GM21737 (cell line): ENCODE data around the gene HHLA2.
A peak's percentile ranks its signal among the peaks of the same experiment; 100 is the strongest.
"Not testable (repeated sequence)": the region's sequence is repeated elsewhere in the genome, so short reads cannot be mapped to it uniquely, and the experiment has no call there.

Experiments used
- ATAC-seq: cut with Tn5 transposase; IDR thresholded peaks from one replicate; pipeline ENCODE4 v1.9.1; 2021; ENCODE audit warnings: mild to moderate bottlenecking, moderate library complexity; ENCODE audit not compliant: unreplicated experiment

The HHLA2 gene

DNA sequence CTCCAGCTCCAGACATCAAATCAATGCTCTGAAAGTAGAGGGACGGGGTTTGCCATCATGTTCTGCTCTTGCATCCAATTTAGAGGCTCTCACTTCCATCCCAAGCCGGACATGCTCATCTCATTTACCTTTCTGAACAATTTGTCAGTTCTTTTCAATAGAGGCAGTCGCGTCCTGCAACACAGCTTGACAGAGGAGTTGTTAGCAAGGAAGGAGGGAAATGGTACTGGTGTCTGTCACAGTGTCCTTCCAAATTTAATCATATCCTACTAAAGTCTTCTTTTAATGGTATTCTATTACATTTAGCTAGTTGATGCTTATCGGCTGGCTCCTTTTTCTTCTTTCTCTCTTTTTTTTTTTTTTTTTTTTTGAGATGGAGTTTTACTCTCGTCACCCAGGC lies 45.6 kb downstream of the HHLA2 start:
- ATAC-seq, result no peak

DNA sequence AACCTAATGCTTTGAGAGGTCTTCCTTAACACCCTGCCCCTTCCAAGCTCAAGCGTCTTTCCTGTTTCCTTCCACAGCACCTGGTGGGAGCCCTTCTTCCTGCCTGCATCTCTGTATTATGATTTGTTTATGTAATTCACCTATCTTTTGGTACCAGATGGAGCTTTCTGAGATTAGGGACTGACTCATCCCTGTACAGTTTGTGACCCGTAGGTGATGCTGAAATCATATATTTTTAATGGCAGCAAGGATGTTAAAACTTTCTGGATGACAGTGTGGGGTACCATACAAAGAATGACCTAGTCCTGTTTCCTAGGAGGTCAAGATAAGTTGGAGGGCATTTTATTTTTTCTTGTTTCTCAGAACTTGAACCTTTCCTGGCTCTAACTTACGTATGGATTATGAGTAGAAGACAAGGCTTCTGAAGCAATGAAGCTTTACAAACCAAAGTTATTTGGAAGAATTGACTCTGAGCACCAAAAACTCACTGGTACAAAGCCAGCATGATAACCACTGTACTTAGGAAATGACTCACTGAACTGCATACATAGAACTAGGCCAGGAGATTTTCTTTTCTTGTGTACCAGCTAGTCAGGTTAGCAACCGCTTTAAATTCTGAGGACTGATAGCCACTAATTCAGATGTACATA lies 46.6 kb downstream of the HHLA2 start:
- ATAC-seq, result peak; percentile 64

DNA sequence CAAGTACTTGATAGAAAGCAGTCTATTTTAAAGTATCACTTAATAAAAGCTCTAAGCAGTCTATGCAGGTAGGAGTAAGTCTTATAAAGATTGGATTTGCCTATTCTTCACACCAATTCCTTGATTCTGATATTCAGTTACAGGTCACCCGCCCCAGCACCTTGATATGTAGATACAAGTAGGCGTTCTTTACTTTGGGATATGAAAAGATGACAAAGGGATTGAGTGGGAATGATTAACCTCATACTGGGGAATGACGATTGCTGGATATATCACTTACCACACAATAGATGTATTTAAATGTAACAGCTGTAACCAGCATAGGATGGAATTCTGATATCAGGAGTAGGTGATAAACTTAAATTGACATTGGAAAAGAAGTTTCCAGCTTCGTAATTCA lies 47.1 kb downstream of the HHLA2 start:
- no peak for ATAC-seq

DNA sequence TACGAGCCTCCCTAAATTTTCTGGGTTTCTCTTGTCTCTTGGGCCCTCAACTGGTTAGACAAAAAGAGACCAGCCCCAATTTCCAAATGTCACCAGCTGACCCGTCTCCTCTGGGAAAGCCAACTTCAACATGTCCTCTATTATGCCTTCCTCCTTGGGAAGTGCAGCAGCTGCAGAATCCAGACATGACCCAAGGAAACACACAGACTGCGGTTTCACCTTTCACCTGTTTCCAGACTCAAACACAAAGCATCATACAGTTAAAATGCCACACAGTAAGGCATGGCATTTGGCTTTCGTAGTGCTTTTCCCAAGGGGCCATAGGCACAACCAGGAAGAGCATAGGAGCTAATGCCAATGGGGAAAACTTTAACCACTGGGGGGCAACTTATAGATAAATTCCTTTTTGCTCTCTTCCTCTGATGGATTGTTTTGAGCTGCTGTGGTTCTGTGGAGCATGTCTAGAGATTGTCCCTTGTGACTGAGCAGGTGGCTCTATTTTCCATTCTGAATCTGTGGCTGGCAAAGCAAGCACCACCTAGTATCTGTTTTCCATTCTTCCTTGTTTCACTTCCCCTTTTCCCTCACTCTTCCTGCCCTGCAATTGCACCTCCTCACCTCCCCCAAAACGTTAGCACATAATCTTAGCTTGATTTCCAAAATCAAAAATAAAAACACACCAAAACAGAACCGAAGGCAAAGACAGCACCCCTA lies 49.3 kb downstream of the HHLA2 start:
- ATAC-seq, result no peak

DNA sequence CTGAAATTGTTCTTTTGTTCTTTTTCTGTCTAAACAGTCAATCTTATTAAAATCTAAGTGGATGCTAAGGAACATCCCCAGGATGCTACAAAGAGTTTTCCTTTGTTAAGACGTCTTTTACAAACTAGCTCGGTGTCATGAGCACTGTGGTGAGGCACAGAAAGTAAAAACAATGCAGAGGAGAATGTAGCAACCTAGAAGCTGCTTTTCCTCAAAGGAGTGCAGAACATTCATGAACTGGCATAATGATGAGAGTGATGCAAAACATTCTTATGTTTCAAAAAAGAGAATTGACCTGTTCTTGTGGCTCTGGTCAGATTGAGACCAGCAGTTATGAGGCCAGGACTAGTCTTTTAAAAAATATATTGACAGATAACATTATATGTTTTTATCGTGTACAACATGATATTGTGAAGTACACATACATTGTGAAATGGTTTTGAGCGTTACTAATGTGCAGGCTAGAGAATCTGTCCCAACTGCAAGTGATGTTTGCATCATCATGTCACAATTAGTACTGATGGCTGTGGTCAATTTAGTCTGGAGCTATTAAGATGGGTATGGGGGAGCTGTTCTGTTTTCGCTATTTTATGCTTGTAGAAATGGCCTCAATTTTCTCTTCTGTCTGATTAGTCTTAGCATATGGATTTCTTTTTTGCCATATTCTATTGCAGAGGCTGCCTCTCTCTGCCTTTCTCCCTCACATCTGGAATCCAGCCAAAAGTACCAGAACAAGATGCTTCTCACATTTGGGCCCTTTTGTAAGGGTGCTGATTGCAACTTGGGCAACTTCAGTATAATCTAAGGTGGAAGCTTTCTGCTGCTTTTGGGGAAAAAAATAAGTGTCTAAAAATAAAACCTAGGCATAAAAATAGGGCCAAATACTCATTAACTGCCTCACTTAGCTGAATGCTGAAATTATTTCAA lies 50.2 kb downstream of the HHLA2 start:
- ATAC-seq, result no peak

DNA sequence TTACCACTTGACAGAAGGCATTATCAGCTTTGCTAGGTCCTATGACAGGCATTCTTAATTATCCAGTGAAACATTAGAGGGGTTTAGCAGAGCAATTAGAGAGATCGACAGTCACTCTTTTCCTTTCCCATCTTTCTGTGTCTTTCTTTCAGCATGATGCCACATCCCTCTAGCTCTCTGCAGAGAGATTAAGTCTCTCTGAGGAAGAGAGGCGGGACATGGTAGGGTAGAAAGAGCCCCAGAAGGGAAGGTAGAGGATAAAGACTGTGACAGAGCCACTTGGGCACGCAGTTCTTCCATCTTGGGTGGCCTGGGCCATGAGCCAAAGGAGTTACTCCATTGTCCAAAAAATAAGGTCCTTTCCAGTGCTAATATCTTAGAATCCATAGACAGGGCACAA lies 55.8 kb downstream of the HHLA2 start:
- no peak for ATAC-seq

DNA sequence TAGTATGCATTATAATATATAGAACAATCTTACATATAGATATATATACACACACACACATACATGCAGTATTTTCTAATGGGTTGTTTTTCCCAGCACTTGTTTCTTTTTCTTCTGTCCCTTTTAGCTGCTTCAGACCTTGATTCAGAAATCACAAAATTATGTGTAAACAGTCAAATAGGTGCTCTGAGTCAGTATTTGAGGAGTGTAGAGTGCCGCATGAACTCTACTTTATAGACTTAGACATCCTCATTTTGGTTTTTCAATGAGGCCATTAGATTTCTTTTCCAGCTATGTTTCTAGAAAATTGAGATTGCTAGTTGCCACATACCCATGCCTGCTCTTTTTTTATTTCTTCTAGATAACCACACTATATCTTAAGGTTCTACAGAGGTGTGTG lies 58.2 kb downstream of the HHLA2 start:
- no peak for ATAC-seq

DNA sequence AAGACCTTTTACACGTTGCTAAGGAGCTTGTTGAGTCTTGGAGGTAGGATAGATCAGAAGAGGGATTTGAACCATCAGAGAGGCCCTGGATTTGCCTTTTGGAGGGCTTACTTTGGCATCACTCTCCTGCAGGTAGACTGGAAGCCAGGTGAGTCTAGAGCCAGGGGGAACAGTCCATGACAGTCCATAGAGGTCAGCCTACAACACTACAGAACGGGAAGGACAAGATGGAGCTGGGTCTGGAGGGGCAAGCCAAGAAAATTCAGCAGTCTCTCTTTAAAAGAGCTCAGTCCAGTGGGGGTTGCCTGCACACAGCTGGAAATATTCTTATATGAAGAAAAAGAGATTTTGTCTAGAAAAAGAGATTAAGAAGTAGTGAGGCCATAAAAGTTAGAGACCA lies 60.7 kb downstream of the HHLA2 start:
- ATAC-seq, result no peak

DNA sequence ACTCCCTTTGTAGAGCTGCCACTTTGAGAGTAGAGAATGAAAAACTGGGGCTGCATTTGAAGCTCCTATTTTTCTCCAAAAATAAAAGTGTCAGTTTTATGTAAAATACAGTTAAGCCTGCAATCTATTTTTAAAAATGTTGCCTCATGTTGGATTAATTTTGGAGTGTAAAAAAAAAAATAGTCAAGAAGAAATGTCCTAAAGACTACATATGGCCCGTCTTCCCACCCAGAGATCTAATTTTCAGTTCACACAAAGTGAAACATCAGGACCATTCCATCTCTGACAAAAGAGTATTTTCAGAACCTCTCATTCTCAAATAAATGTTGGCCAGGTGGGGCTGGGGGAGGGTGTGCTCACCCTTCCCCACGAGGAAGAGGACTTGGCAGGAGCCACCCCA lies 62.7 kb downstream of the HHLA2 start:
- no peak for ATAC-seq

DNA sequence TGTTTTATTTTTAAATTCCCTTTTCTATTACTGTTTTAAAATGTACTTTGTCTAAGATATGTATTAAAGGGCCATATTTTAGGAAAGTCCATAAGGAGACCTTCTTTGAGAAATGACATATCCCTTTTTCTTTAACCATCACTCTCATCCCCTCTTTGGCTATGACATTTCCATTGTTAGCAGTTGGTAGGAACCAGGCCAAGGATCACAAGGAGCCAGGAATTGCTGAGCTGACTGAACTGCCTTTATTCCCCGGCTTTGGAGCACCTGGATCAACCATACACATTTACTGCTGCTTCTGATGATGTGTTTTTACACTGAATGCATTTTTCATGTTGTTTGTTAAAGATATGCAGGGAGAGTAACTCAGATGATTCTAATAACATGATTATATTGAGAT lies 79.7 kb downstream of the HHLA2 start:
- ATAC-seq, result no peak

DNA sequence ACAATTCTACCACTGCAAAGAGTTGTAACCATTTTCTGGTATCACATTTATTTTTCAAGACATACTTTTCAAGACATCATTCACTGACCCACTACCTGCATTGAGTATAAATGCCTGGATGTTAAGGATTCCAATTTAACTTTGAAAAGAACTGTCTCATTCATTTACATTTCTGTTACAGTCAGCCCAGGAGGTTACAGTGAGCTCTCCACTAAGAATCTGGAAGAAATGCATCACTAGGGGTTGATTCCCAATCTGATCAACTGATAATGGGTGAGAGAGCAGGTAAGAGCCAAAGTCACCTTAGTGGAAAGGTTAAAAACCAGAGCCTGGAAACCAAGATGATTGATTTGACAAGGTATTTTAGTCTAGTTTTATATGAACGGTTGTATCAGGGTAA lies 81.0 kb downstream of the HHLA2 start:
- ATAC-seq, result no peak

DNA sequence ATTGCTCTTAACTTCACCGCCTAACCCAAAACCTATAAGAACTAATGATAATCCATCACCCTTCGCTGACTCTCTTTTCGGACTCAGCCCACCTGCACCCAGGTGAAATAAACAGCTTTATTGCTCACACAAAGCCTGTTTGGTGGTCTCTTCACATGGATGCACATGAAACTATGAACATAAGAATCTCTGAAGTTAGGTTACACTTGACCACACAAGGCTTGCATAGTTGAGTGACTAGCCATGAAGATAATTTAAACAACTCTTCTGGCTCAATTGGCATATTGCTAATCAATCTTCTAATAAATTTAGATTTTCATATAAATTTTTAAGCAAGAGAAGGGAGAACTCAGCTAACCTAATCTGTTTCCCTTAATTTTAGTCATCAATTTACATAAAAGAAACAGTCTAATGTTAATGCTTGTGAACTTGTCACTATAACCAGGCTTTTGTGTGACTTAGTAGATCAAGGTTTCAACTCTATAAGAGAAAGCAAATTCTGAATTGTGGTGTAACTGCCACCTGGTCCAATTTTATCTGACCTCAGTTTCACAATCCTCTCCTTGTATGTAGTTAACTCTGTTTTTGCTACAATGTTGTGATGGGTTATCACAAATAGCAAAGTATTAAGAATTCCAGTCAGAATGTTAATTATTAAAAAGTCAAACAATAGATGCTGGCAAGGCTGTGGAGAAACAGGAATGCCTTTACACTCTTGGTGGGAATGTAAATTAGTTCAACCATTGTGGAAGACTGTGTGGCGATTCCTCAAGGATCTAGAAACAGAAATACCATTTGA lies 82.0 kb downstream of the HHLA2 start:
- ATAC-seq, result no peak

DNA sequence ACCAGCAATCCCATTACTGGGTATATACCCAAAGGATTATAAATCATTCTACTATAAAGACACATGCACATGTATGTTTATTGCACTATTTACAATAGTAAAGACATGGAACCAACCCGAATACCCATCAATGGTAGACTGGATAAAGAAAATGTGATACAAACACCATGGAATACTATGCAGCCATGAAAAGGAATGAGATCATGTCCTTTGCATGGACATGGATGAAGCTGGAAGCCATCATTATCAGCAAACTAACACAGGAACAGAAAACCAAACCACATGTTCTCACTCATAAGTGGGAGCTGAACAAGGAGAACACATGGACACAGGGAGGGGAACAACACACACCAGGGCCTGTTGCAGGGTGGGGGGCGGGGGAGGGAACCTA lies 82.6 kb downstream of the HHLA2 start:
- not testable (repeated sequence) for ATAC-seq

DNA sequence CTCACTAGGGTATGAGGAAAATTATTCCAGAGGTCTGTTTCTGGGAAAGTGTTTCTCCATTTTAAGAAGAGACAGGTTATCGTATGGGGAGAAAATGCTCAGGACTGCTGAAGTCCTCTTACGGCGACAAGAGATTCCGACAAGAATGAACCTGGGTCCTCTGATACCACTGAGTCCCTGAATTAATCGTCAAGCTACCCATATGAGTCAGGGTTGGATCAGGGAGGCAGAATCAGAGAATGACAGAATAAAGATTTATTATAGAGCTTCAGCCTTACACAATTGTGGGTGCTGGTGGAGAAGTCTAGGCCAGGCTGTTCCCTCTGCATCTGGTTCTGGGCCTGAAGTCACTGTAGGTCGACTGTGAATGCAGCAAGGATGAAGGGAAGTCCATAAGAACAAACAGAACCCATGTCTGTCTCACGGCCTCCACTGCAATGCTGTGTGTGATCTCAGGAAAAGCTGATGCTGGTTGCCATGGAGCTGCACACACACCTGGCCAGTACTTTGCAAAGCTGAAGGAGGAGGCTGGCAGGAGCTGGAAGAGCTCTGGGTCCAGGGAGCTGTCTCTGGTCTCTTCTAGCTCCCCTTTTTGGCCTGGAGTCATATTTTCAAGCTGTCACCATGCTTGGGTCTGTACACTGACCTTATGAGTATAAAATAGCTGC lies 83.9 kb downstream of the HHLA2 start:
- no peak for ATAC-seq

DNA sequence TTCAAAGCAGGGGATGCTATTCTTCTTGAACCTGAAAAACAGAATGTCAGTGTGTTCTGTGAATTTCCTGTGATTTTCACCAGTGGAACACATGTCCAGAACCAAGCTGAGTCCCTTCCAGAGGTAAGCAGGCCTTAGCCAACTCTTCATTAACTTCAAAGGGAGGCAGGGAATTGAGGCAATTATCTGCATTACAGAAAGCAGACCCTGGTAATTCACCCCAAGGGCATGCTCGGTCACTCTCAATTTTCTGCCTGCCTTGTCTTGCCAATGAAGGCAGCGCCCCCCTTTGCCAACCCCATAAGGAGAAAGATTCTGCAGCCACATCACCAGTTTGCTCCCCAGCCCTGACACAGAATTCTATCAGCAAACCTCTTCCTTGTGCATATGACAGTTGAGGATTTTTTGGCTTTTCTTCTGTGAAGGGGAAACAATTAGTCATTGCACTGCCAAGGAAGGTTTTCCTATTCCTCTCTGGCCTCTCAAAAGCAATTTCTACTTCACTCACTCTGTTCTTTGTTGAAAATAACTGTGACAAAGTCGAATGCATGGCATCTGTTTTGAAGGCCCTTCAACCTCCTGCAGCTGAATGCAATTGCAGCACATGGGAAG lies 85.3 kb downstream of the HHLA2 start:
- no peak for ATAC-seq

DNA sequence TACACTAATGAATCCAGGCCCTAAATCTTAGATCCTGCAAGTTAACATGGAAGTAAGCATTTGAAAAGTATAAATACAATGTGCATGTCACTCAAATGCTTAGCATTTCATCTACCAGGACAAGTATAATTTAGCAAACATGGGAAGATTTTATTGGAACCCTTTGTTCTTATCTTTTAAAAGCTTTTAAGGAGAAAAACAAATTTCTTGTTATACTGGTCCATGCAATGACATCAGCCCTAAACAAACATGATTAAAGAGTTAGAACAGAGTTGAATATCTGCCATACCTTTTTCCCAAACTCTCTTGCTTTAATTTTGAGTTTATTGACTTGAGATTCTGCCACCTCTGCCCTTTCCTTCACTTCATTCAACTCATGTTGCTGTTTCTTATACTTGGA lies 87.0 kb downstream of the HHLA2 start:
- no peak for ATAC-seq

DNA sequence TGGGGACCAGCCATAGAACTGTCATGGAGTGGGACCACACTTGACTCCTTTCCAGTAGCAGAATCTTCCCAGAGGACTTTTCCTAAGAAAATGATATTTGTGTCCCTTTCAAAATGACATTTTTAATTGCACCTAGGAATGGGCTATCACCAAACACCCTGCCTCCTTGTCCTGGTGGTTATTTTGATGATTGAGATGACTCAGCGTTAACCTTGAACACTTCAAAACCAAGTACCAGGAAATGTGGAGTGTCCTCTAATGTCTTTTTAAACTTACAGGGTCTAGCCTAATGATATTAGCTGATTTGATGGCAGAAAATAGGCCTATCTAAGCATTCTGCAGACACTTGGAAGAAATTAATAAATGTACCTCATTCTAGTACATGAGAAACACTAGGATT lies 90.7 kb downstream of the HHLA2 start:
- ATAC-seq, result no peak

DNA sequence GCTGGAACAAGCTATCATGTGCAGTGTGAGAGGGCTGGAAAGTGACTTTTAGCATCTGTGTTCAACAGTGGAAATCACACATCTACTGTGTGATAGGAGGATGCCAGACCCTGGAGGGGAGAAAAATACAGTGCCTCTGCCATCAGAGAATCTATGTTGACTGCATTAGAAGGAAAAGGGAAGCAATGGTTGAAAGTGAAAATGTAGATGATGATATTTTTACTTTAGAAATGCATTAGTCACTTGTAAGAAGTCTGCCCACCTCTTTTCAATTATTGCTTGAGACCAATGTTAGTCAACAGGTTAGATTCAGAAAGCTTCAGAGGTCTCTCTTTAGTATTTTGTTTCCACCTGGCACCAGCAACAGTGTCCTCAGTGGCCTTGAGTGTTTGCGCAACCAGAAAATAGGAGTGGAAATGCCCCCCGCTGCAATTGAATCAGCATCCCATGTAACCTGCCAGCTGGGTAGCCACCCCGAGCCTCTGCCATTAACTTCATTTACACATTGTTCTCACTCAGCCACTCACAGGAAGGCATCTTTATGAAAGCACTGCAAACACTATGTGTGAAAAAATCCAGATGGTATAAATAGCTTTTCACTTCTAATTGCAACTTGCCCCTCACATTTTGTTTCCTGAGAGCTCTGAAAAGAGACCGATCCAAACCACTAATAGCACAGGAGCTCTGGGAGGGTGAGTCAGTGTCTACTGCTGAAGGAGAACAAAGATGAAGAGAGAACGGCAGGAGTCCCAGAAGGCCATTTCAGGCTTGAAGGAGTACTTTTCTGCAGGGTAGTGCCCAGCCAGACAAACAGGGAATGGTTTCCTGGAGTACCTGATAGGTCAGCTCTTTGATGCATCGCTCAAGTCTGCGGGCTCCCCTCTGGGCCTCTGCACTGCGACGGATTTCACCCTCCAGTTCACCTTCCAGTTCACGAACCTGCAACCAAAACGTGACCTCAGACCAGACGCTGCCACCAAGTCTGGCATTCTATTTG lies 92.1 kb downstream of the HHLA2 start:
- ATAC-seq, result peak; percentile 70

DNA sequence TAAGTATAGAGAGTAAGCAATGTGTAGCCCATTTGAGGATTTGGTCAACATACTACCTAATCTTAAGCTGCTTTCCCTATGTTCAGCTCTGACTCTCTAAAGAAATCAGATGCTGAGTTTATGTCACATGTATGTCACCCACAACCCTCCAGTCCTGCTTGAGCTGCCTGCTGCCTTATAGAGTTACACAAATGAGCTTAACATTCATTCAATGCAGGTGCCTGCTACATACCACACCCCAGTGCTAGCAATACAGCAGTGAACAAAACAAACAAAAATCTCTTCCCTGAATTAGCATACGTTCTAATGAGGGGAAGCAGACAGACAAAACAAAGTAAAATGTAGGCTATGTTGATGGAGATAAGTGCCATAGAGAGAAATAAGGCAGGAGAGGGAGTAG lies 93.0 kb downstream of the HHLA2 start:
- no peak for ATAC-seq
